Prostate gland (tissue), 2 donors: ENCODE results near the gene BICD1.

Source experiments
- POLR2A ChIP-seq: fragments of 450-650 bp; IDR thresholded peaks from one replicate; pipeline ENCODE4 v1.6.1; 2016; ENCODE audit warnings: antibody characterized with exemption, mild to moderate bottlenecking
- POLR2AphosphoS5 ChIP-seq: sonication (generic); formaldehyde crosslinking; IDR thresholded peaks from one replicate; pipeline ENCODE4 v1.6.1; 2017; ENCODE audit warnings: antibody characterized with exemption
- TF ChIP-seq, protein P1 (sequence below), 4 experiments: fragments of 200-600 bp in 2 of 4; fragments of 450-650 bp in 2 of 4; sonication (generic) in 2 of 4; IDR thresholded peaks; 1 replicate in 3 of 4; 2 replicates in 1 of 4; pipeline ENCODE4 v1.5.1; 2016 to 2019; ENCODE audit warnings: antibody characterized with exemption in 4 of 4, mild to moderate bottlenecking in 2 of 4, moderate library complexity in 2 of 4

DNA sequence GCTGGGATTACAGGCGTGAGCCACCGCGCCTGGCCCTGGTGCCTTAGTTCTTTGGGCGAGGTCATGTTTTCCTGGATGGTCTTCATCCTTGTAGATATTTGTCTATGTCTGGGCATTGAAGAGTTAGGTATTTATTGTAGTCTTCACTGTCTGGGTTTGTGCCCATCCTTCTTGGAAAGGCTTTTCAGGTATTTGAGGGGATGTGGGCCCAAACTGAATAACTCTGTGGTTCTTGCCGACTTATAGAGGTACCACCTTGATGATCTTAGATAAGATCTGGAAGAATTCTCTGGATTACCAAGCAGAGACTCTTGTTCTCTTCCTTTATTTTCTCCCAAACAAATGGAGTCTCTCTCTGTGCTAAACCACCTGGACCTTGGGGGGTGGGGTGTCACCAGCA is 311.6 kb downstream of the BICD1 start:
- TF ChIP-seq POLR2A (no peak), POLR2AphosphoS5 (no peak)
- TF ChIP-seq, protein P1, sequence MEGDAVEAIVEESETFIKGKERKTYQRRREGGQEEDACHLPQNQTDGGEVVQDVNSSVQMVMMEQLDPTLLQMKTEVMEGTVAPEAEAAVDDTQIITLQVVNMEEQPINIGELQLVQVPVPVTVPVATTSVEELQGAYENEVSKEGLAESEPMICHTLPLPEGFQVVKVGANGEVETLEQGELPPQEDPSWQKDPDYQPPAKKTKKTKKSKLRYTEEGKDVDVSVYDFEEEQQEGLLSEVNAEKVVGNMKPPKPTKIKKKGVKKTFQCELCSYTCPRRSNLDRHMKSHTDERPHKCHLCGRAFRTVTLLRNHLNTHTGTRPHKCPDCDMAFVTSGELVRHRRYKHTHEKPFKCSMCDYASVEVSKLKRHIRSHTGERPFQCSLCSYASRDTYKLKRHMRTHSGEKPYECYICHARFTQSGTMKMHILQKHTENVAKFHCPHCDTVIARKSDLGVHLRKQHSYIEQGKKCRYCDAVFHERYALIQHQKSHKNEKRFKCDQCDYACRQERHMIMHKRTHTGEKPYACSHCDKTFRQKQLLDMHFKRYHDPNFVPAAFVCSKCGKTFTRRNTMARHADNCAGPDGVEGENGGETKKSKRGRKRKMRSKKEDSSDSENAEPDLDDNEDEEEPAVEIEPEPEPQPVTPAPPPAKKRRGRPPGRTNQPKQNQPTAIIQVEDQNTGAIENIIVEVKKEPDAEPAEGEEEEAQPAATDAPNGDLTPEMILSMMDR (IDR thresholded peaks at IDR 0.05), result no peak
